Thoracic aorta (tissue), 2 donors: Measurements from ENCODE around the gene MYOF. TPM values are rescaled to one million over a fixed set of nuclear protein-coding genes. Genes with fewer than 3 reads are reported as not detected.

Source experiments
- ATAC-seq: fragments of 150-250 bp; one replicate; pipeline ENCODE4 v1.8.0; 2017; ENCODE audit warnings: low read depth; ENCODE audit not compliant: insufficient number of reproducible peaks, low FRiP score
- DNase-seq: peaks from one replicate; pipeline ENCODE4 v3.0.0-alpha.2; 2020; ENCODE audit warnings: low spot score
- H3K27ac ChIP-seq, 2 donors: fragments of 200-600 bp; sonication (generic); 1 replicate in 1 of 2; 2 replicates in 1 of 2; pipeline ENCODE4 v1.5.1; 2016; ENCODE audit warnings: mild to moderate bottlenecking in 2 of 2, moderate library complexity in 2 of 2
- H3K27me3 ChIP-seq: fragments of 200-600 bp; sonication (generic); replicated peaks from 2 replicates; pipeline ENCODE4 v1.6.0; 2016; ENCODE audit warnings: mild to moderate bottlenecking; ENCODE audit not compliant: insufficient read depth
- H3K36me3 ChIP-seq: fragments of 200-600 bp; sonication (generic); one replicate; pipeline ENCODE4 v1.5.1; 2016
- H3K4me1 ChIP-seq, 2 donors: fragments of 200-600 bp; sonication (generic); 1 replicate in 1 of 2; 2 replicates in 1 of 2; pipeline versions ENCODE4 v1.5.1 to v1.6.0; 2016; ENCODE audit warnings: low read depth in 2 of 2, mild to moderate bottlenecking in 1 of 2; ENCODE audit not compliant: control insufficient read depth in 1 of 2
- H3K4me3 ChIP-seq: fragments of 200-600 bp; sonication (generic); 2 replicates; pipeline ENCODE4 v1.5.1; 2016; ENCODE audit warnings: mild to moderate bottlenecking
- H3K9me3 ChIP-seq: fragments of 200-600 bp; sonication (generic); 2 replicates; pipeline ENCODE4 v1.5.1; 2016
- CTCF ChIP-seq: fragments of 200-600 bp; sonication (generic); IDR thresholded peaks from one replicate; pipeline ENCODE4 v1.5.1; 2019; ENCODE audit warnings: antibody characterized with exemption
- total RNA-seq, 2 donors: library from RNA; depleted of rRNA; stranded (reverse); fragments of >200 nt; gene quantifications; one replicate each; pipeline versions ENCODE4 v1.1.0 to v1.2.3, GENCODE V29; 2016

The MYOF gene
- total RNA-seq, 2 donors from 2014 or later: 132 to 138 TPM

DNA sequence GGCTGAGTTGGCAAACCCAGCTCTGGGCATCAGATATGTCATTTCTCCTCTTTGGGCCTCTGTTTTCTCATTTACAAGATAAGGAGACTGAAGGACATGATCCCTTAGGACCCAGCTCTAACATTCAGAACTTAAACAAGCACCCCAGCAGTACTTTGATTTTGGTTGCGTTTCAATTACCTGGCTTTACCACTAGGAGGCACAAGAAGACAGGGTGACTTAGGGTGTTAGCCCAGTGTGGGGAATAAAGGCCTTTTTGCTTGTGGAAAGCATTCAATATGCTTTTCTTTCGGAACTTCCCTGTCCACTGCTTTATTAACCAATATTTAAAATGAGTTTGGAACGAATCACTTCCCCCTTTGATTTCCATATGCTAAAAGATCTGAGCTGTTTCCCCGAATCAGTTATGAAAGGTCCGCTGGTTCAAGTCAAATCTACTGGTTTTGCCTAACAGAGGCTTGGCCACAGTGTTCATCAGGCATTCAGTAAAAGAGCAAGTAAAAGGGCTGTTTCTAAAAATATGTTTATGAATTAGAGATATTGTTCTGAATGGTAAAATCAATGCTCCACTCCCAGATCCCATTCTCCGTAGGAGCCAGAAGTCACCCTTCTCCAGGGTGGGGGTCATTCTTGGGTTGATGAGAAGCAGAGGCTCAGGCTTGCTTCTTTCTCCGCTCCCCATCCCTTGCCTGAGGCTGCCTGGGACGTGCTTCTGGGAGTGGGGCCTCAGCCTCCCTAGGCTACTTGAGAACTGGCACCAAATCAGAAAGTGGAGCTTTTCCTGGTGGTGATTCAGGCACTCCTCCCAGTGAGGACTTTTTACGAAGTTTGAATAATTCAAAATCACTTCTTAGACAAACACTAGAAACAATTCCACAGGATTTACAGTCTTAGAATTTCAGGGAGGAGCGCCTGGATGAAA lies 105.5 kb downstream of the MYOF start:
- Histone ChIP-seq H3K36me3 (peaks cover 27% of the 10 kb centered on the region), H3K27me3 (no peaks in the 10 kb centered on the region), H3K4me3 (peak overlapping the region; percentile 48), H3K4me1 (peaks cover 30 to 44% of the 10 kb centered on the region in 2 donors), H3K9me3 (no peaks in the 10 kb centered on the region), H3K27ac (peak overlapping the region; percentile 63 to 90)
- DNase-seq: peak; percentile 33
- peak; percentile 75 for ATAC-seq
- peak; percentile 94 for TF ChIP-seq CTCF

GRCh38 chr10:93370961-93371360 lies 111.2 kb downstream of the MYOF start:
- peaks cover 50% of the 10 kb centered on the region for H3K36me3 ChIP-seq

DNA sequence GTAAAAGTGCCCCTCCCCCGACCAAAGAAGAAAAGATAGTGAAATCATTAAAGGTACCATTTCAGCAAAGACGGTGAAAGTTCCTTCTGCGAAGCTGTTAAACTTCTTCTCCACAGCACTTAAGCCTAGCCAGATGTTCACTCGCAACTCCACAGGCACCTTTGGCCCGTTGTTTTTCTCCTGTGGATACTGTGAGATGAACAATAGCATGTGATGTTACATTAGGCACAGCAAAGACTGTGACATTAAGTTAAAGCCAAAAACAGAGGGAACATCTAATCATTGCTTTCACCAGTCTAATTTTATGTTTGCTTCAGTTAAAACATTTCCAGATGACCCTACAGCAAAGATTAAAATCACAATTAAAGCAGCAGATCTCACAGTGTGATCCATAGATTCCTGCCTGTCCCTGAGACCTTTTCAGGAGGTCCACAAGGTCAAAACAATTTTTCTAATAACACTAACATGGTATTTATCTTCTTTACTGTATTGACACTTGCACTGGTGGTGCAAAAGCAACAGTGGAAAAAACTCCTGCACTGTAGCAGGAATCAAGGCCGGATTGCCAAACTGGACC lies 112.5 kb downstream of the MYOF start:
- Histone ChIP-seq H3K9me3 (no peaks in the 10 kb centered on the region), H3K36me3 (peaks cover 49% of the 10 kb centered on the region), H3K4me1 (no peaks in the 10 kb centered on the region), H3K27me3 (no peaks in the 10 kb centered on the region), H3K4me3 (no peak overlapping the region), H3K27ac (no peak overlapping the region)
- ATAC-seq (no peak), DNase-seq (no peak)
- TF ChIP-seq CTCF: no peak

More at GRCh38 chr10:93370961-93371360, 111.2 kb downstream of the MYOF start:
- no peaks in the 10 kb centered on the region for H3K9me3 ChIP-seq
- ATAC-seq (no peak), DNase-seq (no peak)
- TF ChIP-seq CTCF: no peak
- no peaks in the 10 kb centered on the region for H3K27me3 ChIP-seq
- no peak overlapping the region for H3K4me3 ChIP-seq
- no peak overlapping the region for H3K27ac ChIP-seq
- H3K4me1 ChIP-seq: no peaks in the 10 kb centered on the region

GRCh38 chr10:93368210-93368609 lies 113.9 kb downstream of the MYOF start:
- no peaks in the 10 kb centered on the region for H3K9me3 ChIP-seq
- no peak overlapping the region for H3K27ac ChIP-seq
- no peak for TF ChIP-seq CTCF
- H3K4me1 ChIP-seq: no peaks in the 10 kb centered on the region
- H3K4me3 ChIP-seq: no peak overlapping the region
- ATAC-seq: no peak
- no peaks in the 10 kb centered on the region for H3K27me3 ChIP-seq
- no peak for DNase-seq
- peaks cover 42% of the 10 kb centered on the region for H3K36me3 ChIP-seq

GRCh38 chr10:93367664-93368063 lies 114.5 kb downstream of the MYOF start:
- H3K36me3 ChIP-seq: peaks cover 39% of the 10 kb centered on the region
- DNase-seq (no peak), ATAC-seq (no peak)
- TF ChIP-seq CTCF: no peak
- no peaks in the 10 kb centered on the region for H3K9me3 ChIP-seq
- H3K27ac ChIP-seq: no peak overlapping the region
- H3K4me3 ChIP-seq: no peak overlapping the region
- no peaks in the 10 kb centered on the region for H3K4me1 ChIP-seq
- H3K27me3 ChIP-seq: no peaks in the 10 kb centered on the region
